Placental pericyte (primary cell): ENCODE results near the gene KRTAP5-11. TPM values are rescaled to one million over a fixed set of nuclear protein-coding genes. Genes with fewer than 3 reads are reported as not detected.

Experiments
- small RNA-seq: library from RNA; depleted of rRNA; stranded (forward); fragments of <200 nt; gene quantifications from one replicate; pipeline ENCODE3, GENCODE V24; 2012; ENCODE audit warnings: low replicate concordance
- total RNA-seq: library from RNA; depleted of rRNA; stranded (reverse); fragments of >200 nt; gene quantifications from 2 replicates; pipeline ENCODE4 v1.2.3, GENCODE V29; 2012

The KRTAP5-11 gene
- not detected in 2 replicates for total RNA-seq

DNA sequence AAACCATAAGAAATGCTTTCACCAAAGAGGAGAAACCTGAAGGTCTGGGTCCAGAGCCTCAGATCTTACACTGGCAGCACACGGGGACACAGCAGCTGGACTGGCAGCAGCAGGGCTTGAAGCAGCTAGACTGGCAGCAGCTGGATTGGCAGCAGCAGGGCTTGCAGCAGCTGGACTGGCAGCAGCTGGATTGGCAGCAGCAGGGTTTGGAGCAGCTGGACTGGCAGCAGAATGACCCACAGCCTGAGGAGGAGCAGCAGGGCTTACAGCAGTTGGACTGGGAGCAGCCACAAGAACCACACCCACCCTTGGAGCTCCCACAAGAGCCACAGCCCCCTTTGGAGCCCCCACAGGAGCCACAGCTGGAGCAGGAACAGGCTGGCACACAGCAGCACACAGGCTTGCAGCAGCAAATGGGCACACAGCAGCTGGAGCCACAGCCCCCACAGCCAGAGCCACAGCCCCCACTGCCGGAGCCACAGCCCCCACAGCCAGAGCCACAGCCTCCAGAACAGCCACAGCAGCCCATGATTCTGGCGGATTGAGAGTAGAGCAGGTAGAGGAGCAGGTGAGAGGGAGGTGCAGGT, at the start of gene KRTAP5-11:
Gene KRTAP5-11, minus strand, starts transcription at position 567 of the 587 bp plus-strand sequence. Its CDS starts 38 bp downstream, at position 529.

DNA sequence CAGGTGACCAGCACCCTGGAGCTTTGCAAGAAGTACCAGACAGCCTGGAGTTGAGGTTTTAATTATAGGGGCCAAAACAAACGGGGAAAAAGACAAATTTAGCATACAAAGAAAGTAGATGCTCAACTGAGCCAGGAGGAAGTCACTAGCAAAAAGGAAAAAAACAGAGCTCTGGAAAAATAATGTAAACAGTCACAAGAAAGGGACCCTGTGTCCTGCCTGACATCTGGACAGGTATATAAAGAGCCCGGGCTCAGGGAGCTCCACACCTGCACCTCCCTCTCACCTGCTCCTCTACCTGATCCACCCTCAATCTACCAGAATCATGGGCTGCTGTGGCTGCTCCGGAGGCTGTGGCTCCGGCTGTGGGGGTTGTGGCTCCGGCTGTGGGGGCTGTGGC, 17.4 kb downstream of the KRTAP5-11 start, which contains the start of gene KRTAP5-10:
Gene KRTAP5-10, plus strand, starts transcription at position 301 of the 400 bp plus-strand sequence. Its CDS starts 25 bp downstream, at position 326.

GRCh38 chr11:71548120-71548519, 34.6 kb downstream of the KRTAP5-11 start, which contains the start of gene KRTAP5-9:
TSS of gene KRTAP5-9 (plus strand) at chr11:71548420. CDS start at chr11:71548658, 238 bp downstream.

GRCh38 chr11:71537977-71538665, 44.6 kb downstream of the KRTAP5-11 start, which contains the start of gene KRTAP5-8:
TSS of gene KRTAP5-8 (plus strand) at chr11:71538025. CDS start at chr11:71538056, 31 bp downstream.

Small RNA genes within 50 kb of the gene (small RNA-seq; reads per million reads assigned to genes)
- gene AP000867.1 (not detected), gene KRTAP5-14P (not detected)

Other genes with a start within 250 kb of the KRTAP5-11 start
- 54.8 and 241 TPM in 2 replicates for gene DHCR7, start 134.5 kb downstream of the KRTAP5-11 start, total RNA-seq
- 68.9 and 91.0 TPM in 2 replicates for gene NADSYN1, start 129.7 kb downstream of the KRTAP5-11 start, total RNA-seq
- not detected in 2 replicates for gene KRTAP5-7, start 55.6 kb downstream of the KRTAP5-11 start, total RNA-seq
- not detected in 2 replicates for gene KRTAP5-8, start 44.9 kb downstream of the KRTAP5-11 start, total RNA-seq
- not detected in 2 replicates for gene KRTAP5-9, start 34.5 kb downstream of the KRTAP5-11 start, total RNA-seq
- gene KRTAP5-10, start 17.3 kb downstream of the KRTAP5-11 start, total RNA-seq: not detected in 2 replicates